Measurements from ENCODE around the gene NTMT1.
"Not testable (repeated sequence)": the region's sequence is repeated elsewhere in the genome, so short reads cannot be mapped to it uniquely, and the experiment has no call there.

Gene NTMT1

DNA sequence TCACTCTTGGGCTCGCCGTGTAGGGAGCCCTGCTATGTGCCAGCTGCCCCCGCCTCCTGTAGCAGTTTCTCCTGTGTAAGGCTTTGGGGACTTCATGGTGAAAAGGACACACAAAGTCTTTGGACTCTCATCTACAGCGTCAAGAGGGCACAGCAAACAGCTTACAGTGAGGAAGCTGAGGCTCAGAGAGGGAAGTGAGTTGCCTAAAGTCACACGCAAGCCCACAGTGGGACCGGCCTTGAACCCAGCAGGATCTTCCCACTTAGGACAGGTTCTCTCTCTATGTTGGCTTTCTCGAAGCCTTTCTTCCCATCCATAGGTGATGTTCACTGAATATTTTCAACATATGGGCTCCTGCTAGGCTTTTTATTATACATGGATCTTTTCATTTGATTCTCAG lies 29.7 kb downstream of the NTMT1 start:
- DNase-seq, result no peak

- DNase-seq, result no peak
Observed at GRCh38 chr9:129656795-129657390, 30.9 kb downstream of the NTMT1 start.

DNA sequence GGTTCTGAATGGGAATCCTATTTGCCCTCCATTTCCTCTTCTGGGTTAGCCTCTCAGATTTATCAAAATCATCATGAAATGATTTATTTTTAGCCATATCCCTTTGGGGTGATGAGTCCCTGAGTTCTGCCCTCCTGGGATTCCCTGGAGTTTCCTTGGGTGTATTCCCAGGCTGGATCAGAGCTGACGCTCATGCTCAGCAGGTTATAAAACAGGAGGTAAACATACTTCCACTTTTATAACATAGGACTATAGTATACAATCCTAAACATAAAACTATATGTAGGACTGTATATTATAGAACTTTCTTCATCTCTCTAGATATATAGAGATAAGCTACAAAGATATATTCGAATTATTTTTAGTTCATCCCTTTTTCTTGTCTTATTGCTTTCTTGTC lies 35.1 kb downstream of the NTMT1 start:
- no peak for DNase-seq

GRCh38 chr9:129662239-129662638 lies 36.3 kb downstream of the NTMT1 start:
- not testable (repeated sequence) for DNase-seq

GRCh38 chr9:129664746-129665388 lies 38.9 kb downstream of the NTMT1 start:
- no peak for DNase-seq

DNA sequence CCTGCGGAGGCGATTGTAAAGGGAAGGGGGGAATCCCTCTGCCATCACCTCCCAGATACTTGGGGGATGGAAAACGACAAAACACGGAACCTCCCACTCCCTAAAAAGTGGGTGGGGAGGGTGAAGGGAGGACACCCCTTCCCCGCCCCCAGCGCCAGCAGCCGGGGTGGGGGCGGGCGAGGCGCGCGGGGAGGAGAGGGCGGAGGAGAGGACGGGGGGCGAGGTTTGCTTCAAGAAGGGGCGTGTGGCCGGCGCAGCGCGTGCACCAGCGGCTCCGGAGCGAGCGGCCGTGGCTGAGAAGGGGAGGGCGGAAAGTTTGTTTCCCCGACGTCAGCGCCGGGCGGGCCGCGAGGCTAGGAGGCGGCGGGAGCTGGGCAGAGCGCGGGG lies 39.4 kb downstream of the NTMT1 start, which contains the start of gene PRRX2:
Gene PRRX2 (plus strand): TSS at position 259 of the 387 bp plus-strand sequence. CDS start 221 bp downstream, outside the sequence.
- DNase-seq, result no peak

- no peak for DNase-seq
Observed at GRCh38 chr9:129665814-129666520, 40.0 kb downstream of the NTMT1 start.

DNA sequence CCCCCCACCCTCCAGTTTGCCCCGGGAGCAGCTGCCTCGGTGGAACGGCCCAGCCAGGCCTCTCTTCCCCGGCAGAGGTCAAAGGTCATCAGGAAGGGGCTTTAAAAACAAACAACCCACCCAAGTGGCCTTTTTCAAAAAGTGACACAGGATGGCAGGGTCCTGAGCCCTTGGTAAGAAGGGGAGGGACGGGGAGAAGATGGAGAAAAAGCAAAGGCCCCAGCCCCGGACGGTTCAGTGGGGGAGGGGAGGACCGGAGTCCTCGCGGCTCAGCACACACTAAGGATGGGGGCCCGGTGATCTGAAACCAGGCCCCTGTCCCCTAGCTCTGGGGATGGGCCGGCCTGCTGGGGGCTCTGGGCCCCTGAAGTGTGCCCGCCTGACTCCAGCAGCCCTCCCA lies 40.6 kb downstream of the NTMT1 start:
- no peak for DNase-seq

- DNase-seq, result no peak
Observed at GRCh38 chr9:129667378-129667777, 41.4 kb downstream of the NTMT1 start.

DNA sequence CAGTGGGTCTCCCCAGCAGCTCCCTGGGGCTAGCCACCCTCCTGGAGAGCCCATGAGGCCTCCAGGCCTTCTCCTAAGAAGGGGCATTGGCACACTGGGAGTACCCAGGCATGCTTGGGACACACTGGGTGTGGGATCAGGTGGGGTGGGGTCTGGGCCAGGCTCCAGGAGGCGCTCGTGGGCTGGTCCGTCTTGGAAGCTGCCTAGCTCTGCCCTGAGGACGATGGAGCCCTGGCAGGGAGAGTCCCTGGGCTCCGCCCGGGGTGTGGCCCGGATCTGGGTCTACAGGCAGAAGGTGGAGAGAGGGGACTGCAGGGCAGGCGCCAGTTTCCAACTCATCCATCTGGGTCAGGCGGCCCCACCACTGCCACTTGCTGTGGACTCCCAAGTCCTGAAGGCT lies 41.9 kb downstream of the NTMT1 start:
- DNase-seq, result no peak

DNA sequence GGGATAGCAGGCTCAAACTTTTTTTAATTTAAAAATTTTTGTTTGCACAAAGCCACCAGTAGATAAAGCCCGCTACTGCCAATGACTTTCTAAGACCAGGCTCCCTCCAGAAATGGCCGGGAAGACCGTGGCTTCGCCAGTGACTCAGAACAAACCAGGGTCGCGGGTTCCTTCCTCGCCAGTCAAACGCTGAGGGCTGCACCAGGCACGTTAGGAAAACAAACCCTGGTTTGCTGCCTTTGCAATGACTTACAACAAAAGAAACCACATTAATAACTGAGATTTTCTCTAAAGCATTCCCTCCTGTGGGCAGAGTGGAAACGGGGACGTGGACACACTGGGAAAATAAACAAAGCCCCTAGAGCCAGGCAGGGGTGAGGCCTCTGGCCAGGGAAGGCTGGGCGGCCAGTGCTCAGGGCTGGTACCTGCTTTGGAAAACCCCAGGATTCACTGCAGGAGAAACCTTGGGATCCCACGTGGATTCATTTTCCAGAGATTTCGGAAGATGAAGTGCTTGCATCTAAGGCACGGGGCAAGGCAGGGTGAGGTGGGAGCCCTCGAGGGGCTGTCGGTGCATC lies 43.3 kb downstream of the NTMT1 start:
- no peak for DNase-seq

GRCh38 chr9:129669946-129670345 lies 44.0 kb downstream of the NTMT1 start:
- DNase-seq, result no peak

DNA sequence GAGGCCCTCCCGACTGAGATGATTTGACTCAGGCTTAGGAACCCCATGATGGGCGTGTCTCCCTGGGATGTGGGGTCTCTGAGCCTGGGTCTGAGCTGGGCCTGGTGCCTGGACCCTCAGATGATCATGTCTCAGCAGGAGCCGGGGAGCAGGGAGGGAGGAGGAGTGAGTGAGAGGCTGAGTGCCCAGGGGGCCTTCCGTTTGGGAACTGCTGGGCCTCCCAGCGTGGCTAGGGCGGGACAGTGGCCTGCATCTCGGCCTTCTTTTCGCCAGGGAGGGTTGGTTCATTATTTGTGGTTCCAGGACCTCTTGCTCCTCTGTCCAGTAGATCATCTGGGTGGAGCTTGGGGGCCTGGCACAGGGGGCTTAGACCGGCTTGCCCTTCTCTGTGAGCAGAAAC lies 45.1 kb downstream of the NTMT1 start:
- no peak for DNase-seq

- no peak for DNase-seq
Observed at GRCh38 chr9:129671519-129671918, 45.6 kb downstream of the NTMT1 start.

- no peak for DNase-seq
Observed at GRCh38 chr9:129672702-129673101, 46.7 kb downstream of the NTMT1 start.

GRCh38 chr9:129673602-129674001 lies 47.6 kb downstream of the NTMT1 start:
- no peak for DNase-seq

DNA sequence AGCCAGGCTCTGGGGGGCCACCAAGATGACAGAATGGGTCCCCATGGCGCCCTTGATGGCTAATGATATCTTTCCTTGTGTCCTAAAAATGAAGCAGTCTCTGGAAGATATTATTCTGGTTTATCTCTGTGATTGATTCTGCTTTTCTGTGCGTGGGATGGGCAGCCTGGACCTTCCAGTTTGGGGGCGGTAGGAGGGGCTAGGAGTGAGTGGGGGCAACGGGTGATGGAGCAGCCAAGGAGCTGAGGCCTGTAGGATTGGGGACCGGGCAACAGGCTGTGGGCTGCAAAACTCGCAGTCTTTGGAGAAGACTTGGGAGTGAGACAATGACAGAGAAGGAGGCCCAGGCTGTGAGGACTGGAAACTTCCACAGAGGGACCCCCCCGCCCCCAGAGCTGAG lies 48.3 kb downstream of the NTMT1 start:
- no peak for DNase-seq

GRCh38 chr9:129675620-129676019 lies 49.7 kb downstream of the NTMT1 start:
- DNase-seq, result no peak

DNA sequence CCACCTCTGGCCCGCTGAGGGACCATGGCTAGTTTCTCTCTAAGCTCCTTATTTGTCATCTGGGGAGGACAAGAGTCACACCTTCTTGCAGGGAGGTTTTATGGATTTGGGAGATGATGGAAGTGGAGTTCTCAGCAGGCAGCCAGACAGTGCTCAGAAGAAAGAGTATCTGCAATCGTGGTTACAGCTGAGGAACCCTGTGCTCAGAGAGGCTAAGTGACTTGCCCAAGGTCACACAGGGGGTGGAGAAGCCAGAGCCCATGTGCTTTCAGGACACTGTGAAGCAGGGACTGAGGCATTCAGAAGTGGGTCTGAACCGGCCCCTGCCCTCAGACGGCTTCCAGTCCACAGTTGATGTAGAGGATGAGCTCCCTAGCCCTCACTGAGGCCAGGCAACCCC lies 50.3 kb downstream of the NTMT1 start:
- no peak for DNase-seq

GRCh38 chr9:129676975-129677374 lies 51.0 kb downstream of the NTMT1 start:
- DNase-seq, result no peak

- no peak for DNase-seq
Observed at GRCh38 chr9:129677456-129677855, 51.5 kb downstream of the NTMT1 start.

DNA sequence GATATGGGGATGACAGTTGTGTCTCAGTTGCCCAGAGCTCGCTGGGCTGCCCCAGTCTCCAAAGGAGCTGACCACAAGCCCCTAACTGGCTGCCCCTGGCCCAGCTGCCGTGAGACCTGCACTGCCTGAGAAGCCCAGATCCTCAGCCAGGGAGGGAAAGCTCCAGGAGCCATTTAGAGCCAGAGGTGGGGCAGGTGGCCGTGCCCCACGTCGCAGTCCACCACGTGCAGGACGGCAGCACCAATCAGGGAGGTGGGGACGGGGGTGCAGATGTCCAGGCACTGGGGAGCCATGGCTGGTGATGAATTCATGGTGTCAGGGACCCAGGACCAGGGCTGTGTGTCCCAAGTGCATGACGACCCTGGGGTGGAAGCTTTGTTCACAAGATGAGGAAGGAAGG lies 52.9 kb downstream of the NTMT1 start:
- no peak for DNase-seq

DNA sequence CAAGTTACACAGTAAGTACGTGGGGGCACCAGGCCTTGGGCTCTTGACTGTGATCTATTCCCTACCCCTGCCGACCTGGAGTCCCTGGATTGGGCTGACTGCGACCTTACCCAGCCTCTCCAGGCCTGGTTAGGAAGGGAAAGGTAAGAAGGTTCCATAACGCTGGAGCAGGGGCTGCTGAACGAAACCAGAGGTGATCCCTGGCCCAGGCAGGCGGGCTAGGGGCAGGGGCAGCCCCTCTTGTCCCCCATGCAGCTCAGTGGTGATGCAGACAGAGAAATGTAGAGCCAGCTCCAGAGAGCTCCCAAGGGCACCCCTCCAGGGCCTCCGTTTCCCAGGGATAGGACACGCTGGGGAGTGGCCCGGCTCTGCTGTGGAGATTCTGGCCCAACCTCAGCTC lies 53.6 kb downstream of the NTMT1 start:
- DNase-seq, result no peak

DNA sequence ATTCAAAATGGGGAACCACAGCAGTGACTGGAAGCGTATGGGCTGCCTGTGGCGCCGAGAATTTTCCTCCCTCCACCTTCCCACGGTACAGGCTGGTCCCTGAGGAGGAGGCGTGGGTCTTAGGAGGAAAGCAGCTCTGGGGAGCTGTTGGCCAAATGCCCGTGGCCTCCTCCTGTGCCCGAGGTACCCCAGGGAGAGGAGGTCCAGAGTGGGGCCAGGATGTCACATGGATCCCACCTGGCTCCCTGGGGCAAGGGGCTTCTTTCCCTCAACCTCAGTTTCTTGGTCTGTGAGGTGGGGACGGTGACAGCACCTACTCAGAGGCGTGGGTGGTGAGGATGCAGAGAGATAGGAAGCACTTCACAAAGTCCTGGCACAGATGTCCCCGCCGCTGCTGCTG lies 56.0 kb downstream of the NTMT1 start:
- DNase-seq, result no peak

Data from NCI-H1105 (cell line).